PC-3 (cell line): ENCODE results near the gene FCN2.

ENCODE experiments used
- CTCF ChIP-seq: fragments of 300-600 bp; sonication (generic); conservative IDR thresholded peaks from 2 replicates; pipeline ENCODE4 v1.5.1; 2017; ENCODE audit warnings: antibody characterized with exemption, low read depth, mild to moderate bottlenecking, low read length
- EZH2 ChIP-seq: fragments of 300-600 bp; sonication (generic); IDR thresholded peaks from one replicate; pipeline ENCODE4 v1.6.1; 2017; ENCODE audit warnings: antibody characterized with exemption, mild to moderate bottlenecking, low read length; ENCODE audit not compliant: unreplicated experiment

GRCh38 chr9:134883040-134883782, 2.6 kb downstream of the FCN2 start:
- TF ChIP-seq CTCF (no peak), EZH2 (no peak)
